CD4-positive, alpha-beta memory T cell (primary cell): ENCODE results near the gene CEMIP2. TPM values are rescaled to one million over a fixed set of nuclear protein-coding genes. Genes with fewer than 3 reads are reported as not detected.

Experiments
- CTCF ChIA-PET: fragments of 350-600 bp; sonication (Branson Sonifier 250); formaldehyde crosslinking; loops from one replicate; lab custom pipeline; 2021; ENCODE audit warnings: inconsistent platforms; ENCODE audit not compliant: partially characterized antibody; lab: Charles Lee
- POLR2A ChIA-PET: fragments of 350-600 bp; sonication (Branson Sonifier 250); formaldehyde crosslinking; loops from one replicate; lab custom pipeline; 2021; ENCODE audit not compliant: partially characterized antibody; lab: Charles Lee
- DNase-seq, 5 donors: peaks; one replicate each; pipeline versions ENCODE4 v3.0.0 to v3.0.0-alpha.2; 2020 to 2022; ENCODE audit warnings: mixed read lengths in 1 of 5
- H3K27ac ChIP-seq: one replicate; pipeline ENCODE4 v1.7.0; 2013; ENCODE audit warnings: low read depth, low read length
- H3K27me3 ChIP-seq: 2 replicates; pipeline ENCODE4 v1.7.0; 2013; ENCODE audit warnings: mild to moderate bottlenecking, low read length, moderate library complexity; ENCODE audit not compliant: insufficient read depth
- H3K36me3 ChIP-seq: 2 replicates; pipeline ENCODE4 v1.7.0; 2013; ENCODE audit warnings: mild to moderate bottlenecking, low read length, moderate library complexity; ENCODE audit not compliant: insufficient read depth
- H3K4me1 ChIP-seq: 2 replicates; pipeline ENCODE4 v1.7.0; 2013; ENCODE audit warnings: mild to moderate bottlenecking, low read length, moderate library complexity; ENCODE audit not compliant: insufficient read depth
- H3K4me3 ChIP-seq, 2 donors: one replicate each; pipeline ENCODE4 v1.7.0; 2013; ENCODE audit warnings: low read length in 2 of 2, mild to moderate bottlenecking in 1 of 2
- H3K9me3 ChIP-seq, 2 donors: one replicate each; pipeline ENCODE4 v1.7.0; 2013; ENCODE audit warnings: low read length in 2 of 2, control low read depth in 1 of 2; ENCODE audit not compliant: control insufficient read depth in 1 of 2
- H3K27ac Mint-ChIP-seq, 7 donors: one replicate each; pipeline ENCODE4 v1.8.0; 2020 to 2021; ENCODE audit warnings: mixed read lengths in 7 of 7, mild to moderate bottlenecking in 6 of 7, inconsistent platforms in 3 of 7, moderate library complexity in 3 of 7
- H3K27me3 Mint-ChIP-seq, 2 donors: one replicate each; pipeline ENCODE4 v1.8.0; 2020 to 2021; ENCODE audit warnings: mixed read lengths in 2 of 2
- H3K36me3 Mint-ChIP-seq, 2 donors: one replicate each; pipeline ENCODE4 v1.8.0; 2020 to 2021; ENCODE audit warnings: mixed read lengths in 2 of 2, inconsistent platforms in 1 of 2, mild to moderate bottlenecking in 1 of 2
- H3K4me1 Mint-ChIP-seq, 4 donors: one replicate each; pipeline ENCODE4 v1.8.0; 2020 to 2021; ENCODE audit warnings: mixed read lengths in 4 of 4, mild to moderate bottlenecking in 1 of 4
- H3K4me3 Mint-ChIP-seq, 8 donors: one replicate each; pipeline ENCODE4 v1.8.0; 2020 to 2021; ENCODE audit warnings: mixed read lengths in 8 of 8, mild to moderate bottlenecking in 7 of 8, moderate library complexity in 6 of 8, inconsistent platforms in 3 of 8
- H3K9me3 Mint-ChIP-seq, 8 donors: one replicate each; pipeline ENCODE4 v1.8.0; 2020 to 2021; ENCODE audit warnings: mixed read lengths in 8 of 8, mild to moderate bottlenecking in 5 of 8, inconsistent platforms in 3 of 8, moderate library complexity in 1 of 8
- intact Hi-C: fragments of 100-400 bp; cut with micrococcal nuclease; formaldehyde crosslinking; loops from one replicate; pipeline ENCODE4 v1.15.1; 2023
- polyA plus RNA-seq, 2 donors: library from polyadenylated mRNA; unstranded; fragments of 300-500 nt; fragmentation: Illumina TruSeq; gene quantifications; one replicate each; pipeline ENCODE4 v1.2.3, GENCODE V29; 2021
- total RNA-seq, 2 experiments: library from RNA; stranded (reverse); gene quantifications; one replicate each; pipeline ENCODE4 v1.2.3, GENCODE V29; 2021

The CEMIP2 gene
- total and polyA plus RNA-seq, 4 experiments from 2014 or later = 10.0 to 89.4 (median 50.7) TPM

DNA sequence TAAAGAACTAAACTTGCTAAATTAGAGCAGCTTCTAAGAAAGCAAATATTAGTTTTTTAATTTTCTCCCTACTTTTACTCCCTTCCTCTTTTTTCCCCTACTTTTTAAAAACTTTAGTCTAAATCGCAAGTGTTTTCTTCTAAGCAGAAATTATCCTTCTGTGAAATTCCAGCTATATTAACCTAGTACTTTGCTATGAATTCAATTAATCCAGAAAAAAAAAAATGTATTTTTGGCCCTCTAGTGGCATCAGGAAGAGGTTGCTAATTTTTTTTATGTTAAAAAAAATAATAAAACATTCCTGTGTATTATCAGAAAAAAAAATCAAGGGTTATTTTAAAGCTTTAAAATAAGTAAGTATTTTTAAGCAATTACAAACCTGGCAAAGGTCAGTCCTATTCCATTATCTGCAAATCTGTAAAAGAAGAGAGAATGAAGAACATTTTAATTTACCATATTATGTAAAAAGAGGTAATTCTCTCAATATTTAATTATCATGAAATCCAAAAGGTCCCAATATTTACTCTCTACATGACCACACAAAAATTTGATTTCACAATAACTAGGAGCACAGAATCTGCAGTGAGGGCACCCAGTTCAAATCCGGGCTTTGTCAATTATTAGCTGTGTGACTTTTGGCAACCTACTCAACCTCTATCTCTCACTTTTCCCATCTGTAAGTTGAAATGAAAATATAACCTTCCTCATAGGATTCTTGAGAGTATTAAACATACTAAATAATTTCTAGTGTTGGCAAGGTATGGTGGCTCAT lies 52.0 kb downstream of the CEMIP2 start:
- no peaks in the 10 kb centered on the region for H3K27me3 Mint-ChIP-seq
- peaks cover 48 to 59% of the 10 kb centered on the region in 2 donors for H3K36me3 Mint-ChIP-seq
- Histone ChIP-seq H3K4me3 (no peak overlapping the region), H3K4me1 (no peaks in the 10 kb centered on the region), H3K9me3 (no peaks in the 10 kb centered on the region), H3K27ac (no peak overlapping the region), H3K36me3 (peaks cover 52% of the 10 kb centered on the region), H3K27me3 (no peaks in the 10 kb centered on the region)
- intact Hi-C loops = loop anchor here (2.0 kb wide), 2 partner anchors 52 to 112 kb away; partner anchors contain the start of gene CEMIP2
- ChIA-PET POLR2A (interaction anchor here (0.7 to 1.9 kb wide), 3 partner anchors 31 to 53 kb away, joined by 3 to 6 read pairs (median 4); no protein-coding TSS in a partner anchor), CTCF (interaction anchor here (0.9 to 4.2 kb wide), 14 partner anchors 10 to 307 kb away, joined by 3 to 29 read pairs (median 4); no protein-coding TSS in a partner anchor)
- DNase-seq = peak in 2 of 5 donors; percentile 17 to 24
- H3K4me3 Mint-ChIP-seq = no peak overlapping the region
- peaks cover 0 to 15% (median 9%) of the 10 kb centered on the region in 4 donors for H3K4me1 Mint-ChIP-seq
- peak overlapping the region in 4 of 7 donors; percentile 29 to 75 (median 74) for H3K27ac Mint-ChIP-seq
- no peaks in the 10 kb centered on the region for H3K9me3 Mint-ChIP-seq

GRCh38 chr9:71710856-71711255 lies 57.5 kb downstream of the CEMIP2 start:
- Histone ChIP-seq H3K4me3 (no peak overlapping the region), H3K27ac (no peak overlapping the region), H3K9me3 (no peaks in the 10 kb centered on the region), H3K36me3 (peaks cover 65% of the 10 kb centered on the region), H3K27me3 (no peaks in the 10 kb centered on the region), H3K4me1 (no peaks in the 10 kb centered on the region)
- intact Hi-C loops = no loop called here
- ChIA-PET CTCF (interaction anchor here (0.9 to 1.9 kb wide), 3 partner anchors 21 to 82 kb away, joined by 3 to 8 read pairs (median 6); no protein-coding TSS in a partner anchor), POLR2A (interaction anchor here (1.0 kb wide), 1 partner anchor 90 kb away, joined by 3 read pairs; no protein-coding TSS in a partner anchor)
- no peak for DNase-seq
- Mint-ChIP-seq H3K4me3 (no peak overlapping the region), H3K36me3 (peaks cover 44 to 71% of the 10 kb centered on the region in 2 donors), H3K27ac (peak overlapping the region in 3 of 7 donors; percentile 23 to 60 (median 37)), H3K9me3 (no peaks in the 10 kb centered on the region), H3K27me3 (no peaks in the 10 kb centered on the region), H3K4me1 (peaks cover 5 to 15% (median 9%) of the 10 kb centered on the region in 4 donors)

GRCh38 chr9:71710201-71710600 lies 58.1 kb downstream of the CEMIP2 start:
- no peak for DNase-seq
- H3K4me3 ChIP-seq = no peak overlapping the region
- ChIA-PET POLR2A (interaction anchor here (1.0 kb wide), 1 partner anchor 90 kb away, joined by 3 read pairs; no protein-coding TSS in a partner anchor), CTCF (interaction anchor here (0.9 to 1.9 kb wide), 5 partner anchors 20 to 82 kb away, joined by 3 to 8 read pairs (median 3); no protein-coding TSS in a partner anchor)
- Mint-ChIP-seq H3K27ac (peak overlapping the region in 6 of 7 donors; percentile 37 to 69 (median 56)), H3K36me3 (peaks cover 47 to 76% of the 10 kb centered on the region in 2 donors), H3K27me3 (no peaks in the 10 kb centered on the region), H3K4me3 (no peak overlapping the region), H3K9me3 (no peaks in the 10 kb centered on the region), H3K4me1 (peaks cover 5 to 15% (median 9%) of the 10 kb centered on the region in 4 donors)
- no peaks in the 10 kb centered on the region for H3K4me1 ChIP-seq
- peaks cover 65% of the 10 kb centered on the region for H3K36me3 ChIP-seq
- intact Hi-C loops = no loop called here
- H3K9me3 ChIP-seq = no peaks in the 10 kb centered on the region
- H3K27me3 ChIP-seq = no peaks in the 10 kb centered on the region
- H3K27ac ChIP-seq = no peak overlapping the region

DNA sequence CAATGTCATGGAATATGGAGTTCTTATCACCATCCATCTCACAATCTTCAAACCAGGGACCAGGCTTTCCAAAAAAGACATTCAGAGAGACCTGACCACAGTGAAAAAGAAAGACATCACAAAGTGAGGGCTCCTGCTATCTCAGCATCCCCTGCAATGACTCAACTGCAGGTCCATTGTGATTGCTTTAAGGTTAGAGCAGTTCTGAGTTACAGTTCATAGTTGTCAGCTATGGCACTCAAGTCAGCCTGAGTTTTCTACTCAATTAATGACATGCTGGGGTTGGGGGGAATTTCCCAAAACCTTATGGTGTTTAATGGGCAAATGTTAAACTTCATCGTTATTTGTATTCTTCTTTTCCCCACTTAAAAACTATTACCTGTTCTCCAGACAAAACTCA lies 58.9 kb downstream of the CEMIP2 start:
- POLR2A ChIA-PET = no interaction called here

GRCh38 chr9:71706176-71706575 lies 62.1 kb downstream of the CEMIP2 start:
- DNase-seq = no peak
- H3K4me1 Mint-ChIP-seq = peaks cover 4 to 15% (median 9%) of the 10 kb centered on the region in 4 donors
- no peaks in the 10 kb centered on the region for H3K27me3 ChIP-seq
- intact Hi-C loops = no loop called here
- no peaks in the 10 kb centered on the region for H3K9me3 Mint-ChIP-seq
- peaks cover 42 to 71% of the 10 kb centered on the region in 2 donors for H3K36me3 Mint-ChIP-seq
- no peak overlapping the region for H3K4me3 ChIP-seq
- H3K36me3 ChIP-seq = peaks cover 58% of the 10 kb centered on the region
- H3K27ac Mint-ChIP-seq = no peak overlapping the region
- POLR2A ChIA-PET = no interaction called here
- no peaks in the 10 kb centered on the region for H3K9me3 ChIP-seq
- H3K4me1 ChIP-seq = no peaks in the 10 kb centered on the region
- CTCF ChIA-PET = interaction anchor here (0.7 to 1.2 kb wide), 2 partner anchors 9 to 1366 kb away, joined by 3 to 5 read pairs; no protein-coding TSS in a partner anchor
- no peak overlapping the region for H3K27ac ChIP-seq
- no peaks in the 10 kb centered on the region for H3K27me3 Mint-ChIP-seq
- no peak overlapping the region for H3K4me3 Mint-ChIP-seq

More for the DNA sequence above, 58.9 kb downstream of the CEMIP2 start:
- H3K27me3 ChIP-seq = no peaks in the 10 kb centered on the region
- H3K4me3 Mint-ChIP-seq = no peak overlapping the region
- no peak overlapping the region for H3K4me3 ChIP-seq
- intact Hi-C loops = no loop called here
- H3K9me3 ChIP-seq = no peaks in the 10 kb centered on the region
- no peaks in the 10 kb centered on the region for H3K9me3 Mint-ChIP-seq
- peaks cover 53 to 79% of the 10 kb centered on the region in 2 donors for H3K36me3 Mint-ChIP-seq
- peak overlapping the region in 3 of 7 donors; percentile 15 to 52 (median 52) for H3K27ac Mint-ChIP-seq
- H3K36me3 ChIP-seq = peaks cover 64% of the 10 kb centered on the region
- no peak overlapping the region for H3K27ac ChIP-seq
- no peak for DNase-seq
- no peaks in the 10 kb centered on the region for H3K27me3 Mint-ChIP-seq
- H3K4me1 Mint-ChIP-seq = peaks cover 5 to 15% (median 9%) of the 10 kb centered on the region in 4 donors
- CTCF ChIA-PET = interaction anchor here (1.0 to 1.9 kb wide), 6 partner anchors 19 to 81 kb away, joined by 3 to 8 read pairs (median 4); no protein-coding TSS in a partner anchor
- no peaks in the 10 kb centered on the region for H3K4me1 ChIP-seq

DNA sequence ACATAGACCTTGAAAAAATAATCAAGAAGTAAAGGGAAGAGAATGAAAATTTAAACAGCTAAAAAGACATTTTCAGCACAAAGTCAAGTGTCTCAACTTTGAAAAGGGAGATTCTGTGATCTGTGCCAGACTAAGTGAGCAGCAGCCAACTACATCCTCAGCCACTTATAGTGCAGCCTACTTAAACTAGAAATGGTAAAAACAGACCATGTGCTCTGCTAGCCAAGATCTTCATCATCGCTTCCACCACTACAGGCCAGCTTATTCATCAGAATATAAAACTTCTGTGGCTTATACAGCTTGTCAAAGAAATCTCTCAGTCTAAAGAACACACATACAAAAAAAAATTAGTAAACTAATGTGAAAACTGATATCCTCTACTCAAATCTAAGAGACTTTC lies 63.5 kb downstream of the CEMIP2 start:
- H3K27ac Mint-ChIP-seq = peak overlapping the region in 3 of 7 donors; percentile 13 to 84 (median 19)

More for the DNA sequence above, 63.5 kb downstream of the CEMIP2 start:
- Mint-ChIP-seq H3K9me3 (no peaks in the 10 kb centered on the region), H3K36me3 (peaks cover 52 to 71% of the 10 kb centered on the region in 2 donors), H3K4me1 (peaks cover 4 to 12% (median 6%) of the 10 kb centered on the region in 4 donors), H3K4me3 (no peak overlapping the region), H3K27me3 (no peaks in the 10 kb centered on the region)
- CTCF ChIA-PET = interaction anchor here (0.9 to 1.1 kb wide), 3 partner anchors 11 to 99 kb away, joined by 3 to 4 read pairs (median 3); no protein-coding TSS in a partner anchor
- no peak for DNase-seq
- Histone ChIP-seq H3K4me1 (no peaks in the 10 kb centered on the region), H3K4me3 (no peak overlapping the region), H3K36me3 (peaks cover 57% of the 10 kb centered on the region), H3K9me3 (no peaks in the 10 kb centered on the region), H3K27me3 (no peaks in the 10 kb centered on the region), H3K27ac (no peak overlapping the region)
- POLR2A ChIA-PET = interaction anchor here (1.6 kb wide), 1 partner anchor 9 kb away, joined by 3 read pairs; no protein-coding TSS in a partner anchor
- intact Hi-C loops = no loop called here
